Measurements from ENCODE around the gene IL1R2. TPM values are rescaled to one million over a fixed set of nuclear protein-coding genes. Genes with fewer than 3 reads are reported as not detected.

Gene IL1R2
- total and polyA plus RNA-seq, 2 experiments from 2014 or later: not detected

- no peak overlapping the region for H3K27ac ChIP-seq
- H3K9me3 ChIP-seq (ENCODE audit: low read depth): no peaks in the 10 kb centered on the region
- no peaks in the 10 kb centered on the region for H3K36me3 ChIP-seq
Observed at GRCh38 chr2:102048465-102048864, 56.7 kb downstream of the IL1R2 start.

GRCh38 chr2:102049756-102050443 is 58.1 kb downstream of the IL1R2 start:
- Histone ChIP-seq H3K9me3 (ENCODE audit: low read depth) (no peaks in the 10 kb centered on the region), H3K4me3 (no peak overlapping the region), H3K27me3 (no peaks in the 10 kb centered on the region), H3K36me3 (no peaks in the 10 kb centered on the region), H3K4me1 (ENCODE audit: low read depth) (peaks cover 10% of the 10 kb centered on the region), H3K27ac (no peak overlapping the region)
- no peak for TF ChIP-seq CTCF (IDR thresholded peaks at IDR 0.05; ENCODE audit: low read depth, low read length)
- DNase-seq (ENCODE audit: low read depth in 1 of 2, low spot score in 1 of 2): peak in 1 of 2 donors; percentile 71

More at GRCh38 chr2:102048465-102048864, 56.7 kb downstream of the IL1R2 start:
- Histone ChIP-seq H3K4me3 (no peak overlapping the region), H3K27me3 (no peaks in the 10 kb centered on the region), H3K4me1 (ENCODE audit: low read depth) (peaks cover 10% of the 10 kb centered on the region)
- no peak for TF ChIP-seq CTCF (IDR thresholded peaks at IDR 0.05; ENCODE audit: low read depth, low read length)
- DNase-seq (ENCODE audit: low read depth in 1 of 2, low spot score in 1 of 2): no peak

DNA sequence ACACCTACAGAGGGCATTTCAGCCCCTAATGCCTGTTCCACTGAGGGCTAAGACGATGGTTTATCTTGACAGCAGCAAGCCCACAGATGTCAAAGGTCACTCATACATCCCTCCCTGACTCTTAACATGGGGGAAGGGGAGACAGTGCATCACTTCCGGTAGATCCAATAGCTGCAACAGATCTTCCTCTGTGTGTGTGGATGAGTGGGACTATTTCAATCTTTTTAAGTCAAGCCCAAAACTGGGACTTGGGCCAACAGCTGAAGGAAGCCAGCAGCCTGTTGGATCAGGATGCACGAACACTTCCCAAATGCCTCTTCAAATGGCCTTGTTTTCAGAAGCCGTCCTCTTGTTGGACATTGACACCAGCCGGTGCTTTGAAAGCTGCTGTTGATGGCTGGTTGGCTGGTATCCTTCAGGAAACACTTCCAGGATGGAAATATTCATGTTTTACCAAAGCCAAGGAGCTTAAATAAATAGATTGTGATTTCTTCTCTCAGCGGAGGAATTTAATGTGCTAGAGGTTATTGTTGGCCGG is 59.2 kb downstream of the IL1R2 start:
- H3K9me3 ChIP-seq (ENCODE audit: low read depth): no peaks in the 10 kb centered on the region
- peak; percentile 59 to 99 for DNase-seq (ENCODE audit: low read depth in 1 of 2, low spot score in 1 of 2)
- peaks cover 10% of the 10 kb centered on the region for H3K4me1 ChIP-seq (ENCODE audit: low read depth)
- no peak for TF ChIP-seq CTCF (IDR thresholded peaks at IDR 0.05; ENCODE audit: low read depth, low read length)
- no peak overlapping the region for H3K4me3 ChIP-seq
- no peaks in the 10 kb centered on the region for H3K36me3 ChIP-seq
- no peak overlapping the region for H3K27ac ChIP-seq
- no peaks in the 10 kb centered on the region for H3K27me3 ChIP-seq

- TF ChIP-seq CTCF (IDR thresholded peaks at IDR 0.05; ENCODE audit: low read depth, low read length): no peak
- peak in 1 of 2 donors; percentile 63 for DNase-seq (ENCODE audit: low read depth in 1 of 2, low spot score in 1 of 2)
Observed at GRCh38 chr2:102051692-102052277, 60.0 kb downstream of the IL1R2 start.

GRCh38 chr2:102052365-102052764 is 60.6 kb downstream of the IL1R2 start:
- no peak overlapping the region for H3K4me3 ChIP-seq
- H3K9me3 ChIP-seq (ENCODE audit: low read depth): no peaks in the 10 kb centered on the region
- H3K4me1 ChIP-seq (ENCODE audit: low read depth): peaks cover 11% of the 10 kb centered on the region
- no peaks in the 10 kb centered on the region for H3K27me3 ChIP-seq
- DNase-seq (ENCODE audit: low read depth in 1 of 2, low spot score in 1 of 2): peak in 1 of 2 donors; percentile 38
- TF ChIP-seq CTCF (IDR thresholded peaks at IDR 0.05; ENCODE audit: low read depth, low read length): no peak
- H3K36me3 ChIP-seq: no peaks in the 10 kb centered on the region
- H3K27ac ChIP-seq: no peak overlapping the region

More at GRCh38 chr2:102051692-102052277, 60.0 kb downstream of the IL1R2 start:
- Histone ChIP-seq H3K4me3 (no peak overlapping the region), H3K27ac (no peak overlapping the region), H3K4me1 (ENCODE audit: low read depth) (peaks cover 10% of the 10 kb centered on the region), H3K27me3 (no peaks in the 10 kb centered on the region), H3K36me3 (no peaks in the 10 kb centered on the region), H3K9me3 (ENCODE audit: low read depth) (no peaks in the 10 kb centered on the region)
